Epithelial cell of esophagus (primary cell): Measurements from ENCODE around the gene PAPOLG.

Experiments used
- DNase-seq: peaks from one replicate; pipeline ENCODE4 v3.0.0; 2010; ENCODE audit warnings: low read depth
- H3K4me3 ChIP-seq: 2 replicates; pipeline ENCODE4 v1.5.1; 2011; ENCODE audit warnings: mild to moderate bottlenecking, low read length, control low read depth
- CTCF ChIP-seq: IDR thresholded peaks from 2 replicates; pipeline ENCODE4 v1.5.1; 2011; ENCODE audit warnings: low read depth, mild to moderate bottlenecking, low read length, control low read depth, inconsistent platforms; ENCODE audit not compliant: insufficient read depth; ENCODE audit errors: missing control alignments

Gene PAPOLG

GRCh38 chr2:60840880-60841279 lies 84.8 kb downstream of the PAPOLG start:
- TF ChIP-seq CTCF = no peak
- DNase-seq = no peak
- no peak overlapping the region for H3K4me3 ChIP-seq

GRCh38 chr2:60843006-60843405 lies 86.9 kb downstream of the PAPOLG start:
- no peak for TF ChIP-seq CTCF
- DNase-seq = no peak
- H3K4me3 ChIP-seq = no peak overlapping the region

- DNase-seq = no peak
- no peak overlapping the region for H3K4me3 ChIP-seq
- no peak for TF ChIP-seq CTCF
Measured at GRCh38 chr2:60844105-60844504, 88.0 kb downstream of the PAPOLG start.

- no peak overlapping the region for H3K4me3 ChIP-seq
- TF ChIP-seq CTCF = no peak
- DNase-seq = no peak
Measured at GRCh38 chr2:60847854-60848253, 91.8 kb downstream of the PAPOLG start.
